K562 (cell line): ENCODE data around the gene BMF. TPM values are rescaled to one million over a fixed set of nuclear protein-coding genes. Genes with fewer than 3 reads are reported as not detected.
A peak's percentile ranks its signal among the peaks of the same experiment; 100 is the strongest.

Source experiments
- ATAC-seq: fragments of 200-7000 bp; cut with Tn5 transposase; 3 replicates; pipeline ENCODE4 v1.9.1; 2020; ENCODE audit warnings: moderate library complexity
- BruUV-seq: library from RNA; stranded (reverse); fragments of 400-500 nt; replicated peaks from 2 replicates; lab custom pipeline; 2021; lab: Mats Ljungman, UMichigan
- CTCF ChIA-PET: fragments of 300-600 bp; formaldehyde crosslinking; extraction: SDS; loops from one replicate; lab custom pipeline; 2021; ENCODE audit warnings: low intra/inter-chr PET ratio; lab: Yijun Ruan, JAX
- POLR2A ChIA-PET: fragments of 300-600, 350-650 bp; sonication (Branson Sonifier 250); formaldehyde crosslinking; extraction: SDS; loops from one replicate; lab custom pipeline; 2021; ENCODE audit warnings: antibody characterized with exemption, inconsistent platforms; lab: Yijun Ruan, JAX
- DNase-seq, 4 experiments: peaks; one replicate each; pipeline versions ENCODE4 v3.0.0 to v3.0.0-alpha.2; 2011 to 2018; ENCODE audit warnings: low spot score in 3 of 4, mixed read lengths in 3 of 4; ENCODE audit errors: extremely low read depth in 1 of 4
- FAIRE-seq: peaks from 2 replicates; lab custom pipeline; 2011; peaks lifted over from hg19 to GRCh38; lab: Jason Lieb, UNC
- H2AFZ ChIP-seq: 2 replicates; pipeline ENCODE4 v1.6.0; 2011; ENCODE audit warnings: low read depth, low read length, control low read depth, inconsistent platforms
- H3K27ac ChIP-seq: fragments of 200-600 bp; 3 replicates; pipeline ENCODE4 v1.8.0; 2011; ENCODE audit warnings: low read depth, mild to moderate bottlenecking, control low read depth, inconsistent platforms, low read length, moderate library complexity, mixed read lengths; ENCODE audit errors: extremely low read depth
- H3K27me3 ChIP-seq, 2 experiments: fragments of 300-600 bp in 1 of 2; 2 replicates in 1 of 2; 3 replicates in 1 of 2; pipeline versions ENCODE4 v1.6.0 to v1.8.0; 2011; ENCODE audit warnings: inconsistent platforms in 2 of 2, low read length in 2 of 2, mild to moderate bottlenecking in 1 of 2, mixed read lengths in 1 of 2, moderate library complexity in 1 of 2; ENCODE audit not compliant: control insufficient read depth in 2 of 2, insufficient read depth in 2 of 2
- H3K36me3 ChIP-seq: fragments of 300-600 bp; 3 replicates; pipeline ENCODE4 v1.8.0; 2011; ENCODE audit warnings: mild to moderate bottlenecking, low read length, inconsistent platforms; ENCODE audit not compliant: control insufficient read depth, insufficient read depth
- H3K4me1 ChIP-seq, 2 experiments: fragments of 200-600 bp in 1 of 2; replicated peaks in 1 of 2; 2 replicates in 1 of 2; 3 replicates in 1 of 2; pipeline versions ENCODE4 v1.5.1 to v1.8.0; 2011; ENCODE audit warnings: inconsistent platforms in 2 of 2, low read length in 2 of 2, mild to moderate bottlenecking in 1 of 2, mixed read lengths in 1 of 2, moderate library complexity in 1 of 2; ENCODE audit not compliant: control insufficient read depth in 2 of 2, insufficient read depth in 2 of 2
- H3K4me2 ChIP-seq: 2 replicates; pipeline ENCODE4 v1.6.1; 2011; ENCODE audit warnings: low read length, control low read depth, inconsistent platforms, mixed read lengths; ENCODE audit not compliant: insufficient read depth
- H3K4me3 ChIP-seq: fragments of 200-600 bp; sonication (generic), shearing (Covaris generic); 2 replicates; pipeline ENCODE4 v1.5.1; 2016; ENCODE audit warnings: control low read depth, inconsistent platforms
- H3K79me2 ChIP-seq: fragments of 200-600 bp; 3 replicates; pipeline ENCODE4 v1.8.0; 2011; ENCODE audit warnings: low read length, inconsistent platforms; ENCODE audit not compliant: control insufficient read depth, insufficient read depth
- H3K9ac ChIP-seq, 2 experiments: 2 replicates each; pipeline versions ENCODE4 v1.6.0 to v1.6.1; 2011; ENCODE audit warnings: low read depth in 2 of 2, low read length in 2 of 2, control low read depth in 1 of 2, inconsistent platforms in 1 of 2, mild to moderate bottlenecking in 1 of 2, mixed read lengths in 1 of 2; ENCODE audit not compliant: insufficient read depth in 1 of 2
- H3K9me1 ChIP-seq: one replicate; pipeline ENCODE4 v1.6.0; 2011; ENCODE audit warnings: inconsistent platforms, mild to moderate bottlenecking, low read length, moderate library complexity; ENCODE audit not compliant: control insufficient read depth, insufficient read depth
- H3K9me3 ChIP-seq: replicated peaks from 2 replicates; pipeline ENCODE4 v1.5.1; 2011; ENCODE audit warnings: low read depth, low read length, inconsistent platforms; ENCODE audit not compliant: control insufficient read depth, insufficient read depth
- H4K20me1 ChIP-seq: replicated peaks from 2 replicates; pipeline ENCODE4 v1.6.1; 2011; ENCODE audit warnings: low read length, inconsistent platforms, mixed read lengths; ENCODE audit not compliant: control insufficient read depth, insufficient read depth
- DMBX1 ChIP-seq: fragments of 250-450 bp; sonication (Bioruptor Pico); IDR thresholded peaks from 2 replicates; pipeline ENCODE4 v1.8.0; 2022; ENCODE audit warnings: inconsistent platforms, mild to moderate bottlenecking, moderate library complexity, borderline replicate concordance
- ESRRB ChIP-seq: fragments of 250-450 bp; sonication (Bioruptor Pico); IDR thresholded peaks from 2 replicates; pipeline ENCODE4 v1.5.0; 2020; ENCODE audit warnings: mild to moderate bottlenecking, moderate library complexity, borderline replicate concordance
- FIP1L1 ChIP-seq: fragments of 200-400 bp; formaldehyde crosslinking; IDR thresholded peaks from 2 replicates; pipeline ENCODE4 v1.6.1; 2018; ENCODE audit warnings: mild to moderate bottlenecking, low read depth, low read length; ENCODE audit not compliant: poor library complexity, severe bottlenecking
- KAT7 ChIP-seq: sonication (generic); formaldehyde crosslinking; IDR thresholded peaks from 2 replicates; pipeline ENCODE4 v1.8.0; 2022; ENCODE audit warnings: missing genetic modification reagents, mild to moderate bottlenecking, borderline replicate concordance
- ZNF140 ChIP-seq: fragments of 250-450 bp; sonication (Bioruptor Pico); IDR thresholded peaks from 2 replicates; pipeline ENCODE4 v1.8.0; 2021; ENCODE audit warnings: moderate library complexity, mild to moderate bottlenecking, inconsistent platforms
- WGBS: fragments of 100-300 bp; shearing (Covaris generic); methylation state at CpG from one replicate; pipeline ENCODE4 v1.1.6; 2016; ENCODE audit warnings: low coverage, mixed read lengths; ENCODE audit not compliant: insufficient coverage; ENCODE audit errors: missing lambda C conversion rate; 5-methylcytosine and 5-hydroxymethylcytosine counted together
- in situ Hi-C: fragments of 300-500 bp; cut with MboI; formaldehyde crosslinking; loops from 4 replicates; pipeline ENCODE4 v1.15.0; 2018; ENCODE audit warnings: inconsistent platforms, mixed read lengths
- intact Hi-C: fragments of 100-400 bp; cut with micrococcal nuclease; formaldehyde crosslinking; loops from 2 replicates; pipeline ENCODE4 v1.14.2; 2022
- polyA plus RNA-seq, 8 experiments: library from polyadenylated mRNA; depleted of rRNA in 4 of 8; stranded (reverse) in 5 of 8; unstranded in 3 of 8; fragments of >200 nt; fragmentation: Nextera tagmentation in 2 of 8; fragmentation: Illumina TruSeq in 1 of 8; extraction: Ambion mirVana in 2 of 8; extraction: Trizol in 1 of 8; gene quantifications; 2 replicates each; pipeline versions ENCODE4 v1.2.1 to v1.2.3, GENCODE V29; 2011 to 2014; ENCODE audit warnings: inconsistent platforms in 1 of 8, missing spikeins in 1 of 8
- total RNA-seq, 7 experiments: library from RNA; depleted of rRNA in 6 of 7; stranded (reverse); fragments of >200 nt in 6 of 7; fragmentation: Illumina TruSeq in 2 of 7; extraction: Trizol in 2 of 7; gene quantifications; 2 replicates each; pipeline versions ENCODE4 v1.2.1 to v1.2.3, GENCODE V29; 2011 to 2021; ENCODE audit warnings: low replicate concordance in 1 of 7

Gene BMF
- total and polyA plus RNA-seq, 9 of the 15 experiments (the other 6 are each of a cell fraction or from before 2014, with no cell fraction given) = 0.25 to 0.91 (median 0.59) TPM; not detected in 2

GRCh38 chr15:40062816-40063562, 45.7 kb downstream of the BMF start:
- no peak for FAIRE-seq
- H3K79me2 ChIP-seq = no peaks in the 10 kb centered on the region
- H3K9me3 ChIP-seq = no peaks in the 10 kb centered on the region
- in situ Hi-C loops (no loop called here), intact Hi-C loops (no loop called here)
- no peaks in the 10 kb centered on the region for H3K9me1 ChIP-seq
- no peak overlapping the region for H3K4me2 ChIP-seq
- H3K27ac ChIP-seq = no peak overlapping the region
- no TSS peak for BruUV-seq
- ChIA-PET POLR2A (interaction anchor here (0.7 to 1.1 kb wide), 2 partner anchors 9 to 15 kb away, joined by 3 read pairs; no protein-coding TSS in a partner anchor), CTCF (no interaction called here)
- H3K36me3 ChIP-seq = no peaks in the 10 kb centered on the region
- no peaks in the 10 kb centered on the region for H4K20me1 ChIP-seq
- no peak overlapping the region for H2AFZ ChIP-seq
- no peaks in the 10 kb centered on the region; a peak in 1 of 5 replicates for H3K4me1 ChIP-seq
- no peak for ATAC-seq
- no peak overlapping the region for H3K4me3 ChIP-seq
- TF ChIP-seq DMBX1 = no peak
- TF ChIP-seq ESRRB = no peak
- no peak for TF ChIP-seq KAT7 (CRISPR knock-in tag)
- TF ChIP-seq FIP1L1 = no peak
- TF ChIP-seq ZNF140 = no peak
- no peaks in the 10 kb centered on the region for H3K27me3 ChIP-seq
- no peak for DNase-seq
- peak overlapping the region in 1 of 2 experiments; percentile 28; a peak in 1 of 4 replicates for H3K9ac ChIP-seq
- WGBS = 38% methylated on average over 10 of the region's 10 CpGs
